WTC11 (cell line): ENCODE results near the gene DDX46. TPM values are rescaled to one million over a fixed set of nuclear protein-coding genes. Genes with fewer than 3 reads are reported as not detected.

Experiments used
- ATF6 ChIP-seq: sonication (generic); formaldehyde crosslinking; IDR thresholded peaks from 2 replicates; pipeline ENCODE4 v1.8.1; 2023; ENCODE audit warnings: mild to moderate bottlenecking, missing genetic modification reagents
- CREM ChIP-seq: sonication (generic); formaldehyde crosslinking; IDR thresholded peaks from 2 replicates; pipeline ENCODE4 v1.8.1; 2022; ENCODE audit warnings: mild to moderate bottlenecking, missing genetic modification reagents, moderate library complexity
- CTCF ChIP-seq: fragments of 200-600 bp; IDR thresholded peaks from 2 replicates; pipeline ENCODE4 v1.8.0; 2022; ENCODE audit warnings: antibody characterized with exemption
- E2F5 ChIP-seq: sonication (generic); formaldehyde crosslinking; IDR thresholded peaks from 2 replicates; pipeline ENCODE4 v1.8.1; 2022; ENCODE audit warnings: mild to moderate bottlenecking, moderate library complexity, missing genetic modification reagents
- EMX1 ChIP-seq: fragments of 250-450 bp; sonication (Bioruptor Pico); IDR thresholded peaks from 2 replicates; pipeline ENCODE4 v1.8.0; 2021; ENCODE audit warnings: mild to moderate bottlenecking
- ESRRA ChIP-seq: sonication (generic); formaldehyde crosslinking; IDR thresholded peaks from 2 replicates; pipeline ENCODE4 v1.8.1; 2022; ENCODE audit warnings: mild to moderate bottlenecking, missing genetic modification reagents, borderline replicate concordance
- ETV6 ChIP-seq: sonication (generic); formaldehyde crosslinking; IDR thresholded peaks from 2 replicates; pipeline ENCODE4 v1.8.1; 2022; ENCODE audit warnings: mild to moderate bottlenecking, missing genetic modification reagents
- FOXK1 ChIP-seq: sonication (generic); formaldehyde crosslinking; IDR thresholded peaks from 2 replicates; pipeline ENCODE4 v1.8.0; 2022; ENCODE audit warnings: mild to moderate bottlenecking, moderate library complexity, missing genetic modification reagents
- GRHL2 ChIP-seq: fragments of 250-450 bp; sonication (Bioruptor Pico); IDR thresholded peaks from 2 replicates; pipeline ENCODE4 v1.8.0; 2022; ENCODE audit warnings: mild to moderate bottlenecking, moderate library complexity; ENCODE audit not compliant: insufficient replicate concordance, severe bottlenecking
- IRF2 ChIP-seq: sonication (generic); formaldehyde crosslinking; IDR thresholded peaks from 2 replicates; pipeline ENCODE4 v1.8.0; 2022; ENCODE audit warnings: low read depth, missing genetic modification reagents, borderline replicate concordance
- KAT7 ChIP-seq: sonication (generic); formaldehyde crosslinking; IDR thresholded peaks from 2 replicates; pipeline ENCODE4 v1.8.1; 2023; ENCODE audit warnings: missing genetic modification reagents, mild to moderate bottlenecking, borderline replicate concordance
- MLX ChIP-seq: sonication (generic); formaldehyde crosslinking; IDR thresholded peaks from 2 replicates; pipeline ENCODE4 v1.8.1; 2023; ENCODE audit warnings: mild to moderate bottlenecking, missing genetic modification reagents, moderate library complexity
- NFATC4 ChIP-seq: fragments of 250-450 bp; sonication (Bioruptor Pico); IDR thresholded peaks from 2 replicates; pipeline ENCODE4 v1.9.0; 2021; ENCODE audit warnings: mild to moderate bottlenecking
- NFE2L1 ChIP-seq: sonication (generic); formaldehyde crosslinking; IDR thresholded peaks from 2 replicates; pipeline ENCODE4 v1.8.1; 2023; ENCODE audit warnings: missing genetic modification reagents
- NR3C1 ChIP-seq: sonication (generic); formaldehyde crosslinking; conservative IDR thresholded peaks from 2 replicates; pipeline ENCODE4 v1.8.1; 2023; ENCODE audit warnings: low read depth, mild to moderate bottlenecking, missing genetic modification reagents
- RORB ChIP-seq: fragments of 250-450 bp; sonication (Bioruptor Pico); IDR thresholded peaks from 2 replicates; pipeline ENCODE4 v1.9.0; 2021; ENCODE audit warnings: mild to moderate bottlenecking
- ZBTB21 ChIP-seq: sonication (generic); formaldehyde crosslinking; IDR thresholded peaks from 2 replicates; pipeline ENCODE4 v1.8.1; 2023; ENCODE audit warnings: mild to moderate bottlenecking, missing genetic modification reagents, borderline replicate concordance
- ZNF232 ChIP-seq: sonication (generic); formaldehyde crosslinking; IDR thresholded peaks from 2 replicates; pipeline ENCODE4 v1.8.0; 2022; ENCODE audit warnings: mild to moderate bottlenecking, missing genetic modification reagents
- ZNF317 ChIP-seq: sonication (generic); formaldehyde crosslinking; IDR thresholded peaks from 2 replicates; pipeline ENCODE4 v1.8.1; 2023; ENCODE audit warnings: low read depth, mild to moderate bottlenecking, moderate library complexity, missing genetic modification reagents, borderline replicate concordance
- ZNF416 ChIP-seq: fragments of 250-450 bp; sonication (Bioruptor Pico); IDR thresholded peaks from 2 replicates; pipeline ENCODE4 v1.9.0; 2021; ENCODE audit warnings: mild to moderate bottlenecking, inconsistent platforms
- ZNF423 ChIP-seq: fragments of 250-450 bp; sonication (Bioruptor Pico); IDR thresholded peaks from 2 replicates; pipeline ENCODE4 v2.1.2; 2022; ENCODE audit warnings: mild to moderate bottlenecking, moderate library complexity
- total RNA-seq: library from RNA; stranded (reverse); gene quantifications from 3 replicates; pipeline ENCODE4 v1.2.3, GENCODE V29; 2021
- TF ChIP-seq, protein P1 (sequence below): sonication (generic); formaldehyde crosslinking; IDR thresholded peaks from 2 replicates; pipeline ENCODE4 v1.8.1; 2023; ENCODE audit warnings: mild to moderate bottlenecking, moderate library complexity, missing genetic modification reagents
- TF ChIP-seq, protein P2 (sequence below): sonication (generic); formaldehyde crosslinking; IDR thresholded peaks from 2 replicates; pipeline ENCODE4 v1.8.0; 2022; ENCODE audit warnings: mild to moderate bottlenecking, missing genetic modification reagents
- TF ChIP-seq, protein P3 (sequence below): sonication (generic); formaldehyde crosslinking; IDR thresholded peaks from 2 replicates; pipeline ENCODE4 v1.8.1; 2022; ENCODE audit warnings: low read depth, missing genetic modification reagents, borderline replicate concordance
- TF ChIP-seq, protein P4 (sequence below): sonication (generic); formaldehyde crosslinking; IDR thresholded peaks from 2 replicates; pipeline ENCODE4 v1.8.1; 2022; ENCODE audit warnings: mild to moderate bottlenecking, missing genetic modification reagents, moderate library complexity, borderline replicate concordance
- TF ChIP-seq, protein P5 (sequence below): sonication (generic); formaldehyde crosslinking; conservative IDR thresholded peaks from 2 replicates; pipeline ENCODE4 v1.8.1; 2022; ENCODE audit warnings: mild to moderate bottlenecking, missing genetic modification reagents

Gene DDX46
- total RNA-seq, 1 experiment from 2014 or later: 123 TPM

- peak; percentile 19; the same call in 1 of the 2 replicates for TF ChIP-seq CTCF
- peak; percentile 91; the same call in 1 of the 2 replicates for TF ChIP-seq ESRRA
- peak; percentile 94 for TF ChIP-seq ETV6 (CRISPR knock-in tag)
- TF ChIP-seq ATF6 (CRISPR knock-in tag): no peak
- peak; percentile 91 for TF ChIP-seq KAT7 (CRISPR knock-in tag)
- peak; percentile 84; the same call in 1 of the 2 replicates for TF ChIP-seq ZBTB21 (CRISPR knock-in tag)
- no peak for TF ChIP-seq ZNF423 (CRISPR knock-in tag)
- TF ChIP-seq IRF2: no peak
- 0 out of 2 replicates have a peak, but pooled peaks have one; percentile 28 for TF ChIP-seq MLX (CRISPR knock-in tag)
- TF ChIP-seq EMX1: no peak
- TF ChIP-seq, protein P1, sequence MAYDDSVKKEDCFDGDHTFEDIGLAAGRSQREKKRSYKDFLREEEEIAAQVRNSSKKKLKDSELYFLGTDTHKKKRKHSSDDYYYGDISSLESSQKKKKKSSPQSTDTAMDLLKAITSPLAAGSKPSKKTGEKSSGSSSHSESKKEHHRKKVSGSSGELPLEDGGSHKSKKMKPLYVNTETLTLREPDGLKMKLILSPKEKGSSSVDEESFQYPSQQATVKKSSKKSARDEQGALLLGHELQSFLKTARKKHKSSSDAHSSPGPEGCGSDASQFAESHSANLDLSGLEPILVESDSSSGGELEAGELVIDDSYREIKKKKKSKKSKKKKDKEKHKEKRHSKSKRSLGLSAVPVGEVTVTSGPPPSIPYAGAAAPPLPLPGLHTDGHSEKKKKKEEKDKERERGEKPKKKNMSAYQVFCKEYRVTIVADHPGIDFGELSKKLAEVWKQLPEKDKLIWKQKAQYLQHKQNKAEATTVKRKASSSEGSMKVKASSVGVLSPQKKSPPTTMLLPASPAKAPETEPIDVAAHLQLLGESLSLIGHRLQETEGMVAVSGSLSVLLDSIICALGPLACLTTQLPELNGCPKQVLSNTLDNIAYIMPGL (CRISPR knock-in tag): peak; percentile 94
- TF ChIP-seq, protein P2, sequence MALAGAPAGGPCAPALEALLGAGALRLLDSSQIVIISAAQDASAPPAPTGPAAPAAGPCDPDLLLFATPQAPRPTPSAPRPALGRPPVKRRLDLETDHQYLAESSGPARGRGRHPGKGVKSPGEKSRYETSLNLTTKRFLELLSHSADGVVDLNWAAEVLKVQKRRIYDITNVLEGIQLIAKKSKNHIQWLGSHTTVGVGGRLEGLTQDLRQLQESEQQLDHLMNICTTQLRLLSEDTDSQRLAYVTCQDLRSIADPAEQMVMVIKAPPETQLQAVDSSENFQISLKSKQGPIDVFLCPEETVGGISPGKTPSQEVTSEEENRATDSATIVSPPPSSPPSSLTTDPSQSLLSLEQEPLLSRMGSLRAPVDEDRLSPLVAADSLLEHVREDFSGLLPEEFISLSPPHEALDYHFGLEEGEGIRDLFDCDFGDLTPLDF: no peak
- TF ChIP-seq, protein P3, sequence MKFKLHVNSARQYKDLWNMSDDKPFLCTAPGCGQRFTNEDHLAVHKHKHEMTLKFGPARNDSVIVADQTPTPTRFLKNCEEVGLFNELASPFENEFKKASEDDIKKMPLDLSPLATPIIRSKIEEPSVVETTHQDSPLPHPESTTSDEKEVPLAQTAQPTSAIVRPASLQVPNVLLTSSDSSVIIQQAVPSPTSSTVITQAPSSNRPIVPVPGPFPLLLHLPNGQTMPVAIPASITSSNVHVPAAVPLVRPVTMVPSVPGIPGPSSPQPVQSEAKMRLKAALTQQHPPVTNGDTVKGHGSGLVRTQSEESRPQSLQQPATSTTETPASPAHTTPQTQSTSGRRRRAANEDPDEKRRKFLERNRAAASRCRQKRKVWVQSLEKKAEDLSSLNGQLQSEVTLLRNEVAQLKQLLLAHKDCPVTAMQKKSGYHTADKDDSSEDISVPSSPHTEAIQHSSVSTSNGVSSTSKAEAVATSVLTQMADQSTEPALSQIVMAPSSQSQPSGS (CRISPR knock-in tag): no peak
- TF ChIP-seq GRHL2 (CRISPR knock-in tag): no peak
- TF ChIP-seq RORB (CRISPR knock-in tag): no peak
- TF ChIP-seq NR3C1: no peak
- peak; percentile 99 for TF ChIP-seq FOXK1
- TF ChIP-seq NFE2L1 (CRISPR knock-in tag): no peak
- TF ChIP-seq, protein P4, sequence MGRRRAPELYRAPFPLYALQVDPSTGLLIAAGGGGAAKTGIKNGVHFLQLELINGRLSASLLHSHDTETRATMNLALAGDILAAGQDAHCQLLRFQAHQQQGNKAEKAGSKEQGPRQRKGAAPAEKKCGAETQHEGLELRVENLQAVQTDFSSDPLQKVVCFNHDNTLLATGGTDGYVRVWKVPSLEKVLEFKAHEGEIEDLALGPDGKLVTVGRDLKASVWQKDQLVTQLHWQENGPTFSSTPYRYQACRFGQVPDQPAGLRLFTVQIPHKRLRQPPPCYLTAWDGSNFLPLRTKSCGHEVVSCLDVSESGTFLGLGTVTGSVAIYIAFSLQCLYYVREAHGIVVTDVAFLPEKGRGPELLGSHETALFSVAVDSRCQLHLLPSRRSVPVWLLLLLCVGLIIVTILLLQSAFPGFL (CRISPR knock-in tag): 0 out of 2 replicates have a peak, but pooled peaks have one; percentile 78
- no peak for TF ChIP-seq ZNF232 (CRISPR knock-in tag)
- 0 out of 2 replicates have a peak, but pooled peaks have one; percentile 49 for TF ChIP-seq ZNF317 (CRISPR knock-in tag)
- TF ChIP-seq, protein P5, sequence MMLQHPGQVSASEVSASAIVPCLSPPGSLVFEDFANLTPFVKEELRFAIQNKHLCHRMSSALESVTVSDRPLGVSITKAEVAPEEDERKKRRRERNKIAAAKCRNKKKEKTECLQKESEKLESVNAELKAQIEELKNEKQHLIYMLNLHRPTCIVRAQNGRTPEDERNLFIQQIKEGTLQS (CRISPR knock-in tag): 0 out of 2 replicates have a peak, but pooled peaks have one; percentile 72
- TF ChIP-seq ZNF416 (CRISPR knock-in tag): no peak
- TF ChIP-seq NFATC4 (CRISPR knock-in tag): no peak
- TF ChIP-seq CREM (CRISPR knock-in tag): peak; percentile 61
- peak; percentile 92 for TF ChIP-seq E2F5 (CRISPR knock-in tag)
Measured at GRCh38 chr5:134758504-134759341, at the start of gene DDX46 (continued).
